ENCODE results near the gene BGN.

BGN gene

DNA sequence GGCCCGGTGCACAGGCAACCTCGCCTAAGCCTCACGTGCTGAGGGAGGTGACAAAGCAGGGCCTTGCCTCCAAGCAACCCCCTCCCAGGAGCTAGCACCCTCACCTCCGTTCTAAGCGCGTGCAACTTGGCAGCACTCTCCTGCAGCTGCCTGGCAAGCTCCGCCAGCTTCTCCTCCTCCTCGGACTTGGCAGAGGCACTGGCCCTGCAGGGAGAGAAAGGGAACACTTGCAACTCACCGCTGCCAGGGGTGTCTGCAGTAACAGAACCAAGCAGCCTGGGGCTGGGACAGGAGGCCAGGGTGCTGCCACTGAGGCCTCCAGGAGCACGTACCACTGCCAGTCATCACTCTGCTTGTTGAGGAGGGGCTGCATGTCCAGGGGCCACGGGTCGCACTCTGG is 38.6 kb upstream of the BGN start:
- TF ChIP-seq, protein P1, sequence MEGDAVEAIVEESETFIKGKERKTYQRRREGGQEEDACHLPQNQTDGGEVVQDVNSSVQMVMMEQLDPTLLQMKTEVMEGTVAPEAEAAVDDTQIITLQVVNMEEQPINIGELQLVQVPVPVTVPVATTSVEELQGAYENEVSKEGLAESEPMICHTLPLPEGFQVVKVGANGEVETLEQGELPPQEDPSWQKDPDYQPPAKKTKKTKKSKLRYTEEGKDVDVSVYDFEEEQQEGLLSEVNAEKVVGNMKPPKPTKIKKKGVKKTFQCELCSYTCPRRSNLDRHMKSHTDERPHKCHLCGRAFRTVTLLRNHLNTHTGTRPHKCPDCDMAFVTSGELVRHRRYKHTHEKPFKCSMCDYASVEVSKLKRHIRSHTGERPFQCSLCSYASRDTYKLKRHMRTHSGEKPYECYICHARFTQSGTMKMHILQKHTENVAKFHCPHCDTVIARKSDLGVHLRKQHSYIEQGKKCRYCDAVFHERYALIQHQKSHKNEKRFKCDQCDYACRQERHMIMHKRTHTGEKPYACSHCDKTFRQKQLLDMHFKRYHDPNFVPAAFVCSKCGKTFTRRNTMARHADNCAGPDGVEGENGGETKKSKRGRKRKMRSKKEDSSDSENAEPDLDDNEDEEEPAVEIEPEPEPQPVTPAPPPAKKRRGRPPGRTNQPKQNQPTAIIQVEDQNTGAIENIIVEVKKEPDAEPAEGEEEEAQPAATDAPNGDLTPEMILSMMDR (IDR thresholded peaks at IDR 0.05; ENCODE audit: extremely low read depth, missing control alignments), result no peak
- no peak for DNase-seq (ENCODE audit: low spot score)

DNA sequence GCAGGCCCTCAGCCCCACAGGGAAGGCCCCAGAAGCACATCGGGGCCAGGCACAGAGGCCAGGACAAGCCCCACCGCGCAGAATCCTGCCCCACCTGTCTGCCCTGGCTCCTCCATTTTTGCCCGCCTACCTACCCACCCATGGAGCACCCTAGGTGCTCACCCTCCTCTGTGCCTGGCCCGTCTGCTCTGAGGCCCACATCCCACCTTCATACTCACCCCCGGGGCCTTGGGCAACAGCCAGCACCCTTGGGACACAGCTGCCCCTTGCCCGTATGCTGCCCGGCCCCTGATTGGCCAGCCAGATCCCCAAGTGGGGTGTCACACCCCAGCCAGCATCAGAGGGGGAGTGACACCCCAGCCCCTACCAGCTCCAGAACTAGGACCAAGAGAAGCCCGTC is 38.1 kb upstream of the BGN start:
- no peak for DNase-seq (ENCODE audit: low spot score)
- TF ChIP-seq, protein P1 (IDR thresholded peaks at IDR 0.05; ENCODE audit: extremely low read depth, missing control alignments), result no peak

DNA sequence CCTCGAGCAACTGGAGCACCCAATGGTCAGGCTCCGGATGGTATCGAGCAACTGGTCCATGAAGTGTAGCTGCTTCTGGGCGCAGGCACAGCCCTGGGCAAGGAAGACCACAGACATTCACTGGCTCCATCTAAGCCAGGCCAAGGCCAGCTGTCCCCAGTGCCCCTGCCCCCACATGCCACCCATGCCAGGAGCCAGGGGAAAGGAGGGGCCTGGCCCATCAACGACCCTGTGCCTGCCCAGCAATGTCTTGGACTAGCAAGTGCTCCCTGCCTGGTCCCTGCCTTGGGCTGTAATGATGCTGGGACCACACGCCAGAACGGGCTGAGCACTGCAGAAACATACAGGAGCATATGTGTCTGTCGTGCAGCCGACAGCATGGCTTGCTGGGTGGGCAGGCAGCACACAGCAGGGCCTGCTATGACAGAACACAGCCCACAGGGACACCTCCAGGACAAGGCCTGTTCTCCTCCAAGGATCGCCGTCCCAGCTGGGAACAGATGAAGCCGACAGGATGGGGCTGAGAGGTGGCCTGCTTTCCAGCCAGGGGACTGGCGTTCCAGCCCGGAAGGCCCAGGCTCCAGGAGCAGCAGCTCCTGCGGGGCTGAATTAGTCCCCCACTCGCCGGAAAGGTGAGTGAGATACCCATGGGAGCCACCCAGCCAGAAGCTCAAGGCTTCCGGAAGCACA is 37.5 kb upstream of the BGN start:
- no peak for DNase-seq (ENCODE audit: low spot score)
- TF ChIP-seq, protein P1 (IDR thresholded peaks at IDR 0.05; ENCODE audit: extremely low read depth, missing control alignments), result no peak

DNA sequence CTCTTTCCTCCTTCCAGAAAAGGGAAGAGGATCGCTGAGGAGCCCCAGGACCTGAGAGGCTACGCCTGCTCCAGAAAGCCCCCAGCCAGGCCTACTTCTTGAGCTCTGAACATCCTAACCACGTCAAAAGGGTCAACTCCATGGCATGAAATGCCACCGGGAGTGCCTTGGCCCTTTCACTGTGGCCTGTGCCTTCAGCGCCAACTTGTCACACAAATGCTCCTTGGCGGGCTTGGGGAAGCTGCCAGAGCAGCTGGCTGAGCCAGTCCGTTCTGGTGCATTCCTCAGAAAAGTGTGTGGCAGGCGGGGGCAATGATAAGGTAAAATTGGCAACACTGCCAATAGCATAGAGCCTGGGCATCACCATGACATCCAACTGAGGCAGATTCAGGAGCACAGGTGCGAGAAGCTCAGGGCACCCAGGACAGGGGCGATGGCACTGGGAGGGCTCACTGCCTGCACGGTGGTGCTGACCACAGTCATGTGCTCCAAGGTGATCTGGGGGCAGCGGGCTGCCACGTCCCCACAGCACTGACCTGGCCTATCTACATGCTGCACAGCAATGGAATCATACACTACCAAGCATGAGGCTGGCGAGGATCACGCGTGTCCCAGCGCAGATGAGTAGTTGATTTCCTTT is 36.8 kb upstream of the BGN start:
- TF ChIP-seq, protein P1 (IDR thresholded peaks at IDR 0.05; ENCODE audit: extremely low read depth, missing control alignments), result no peak
- DNase-seq (ENCODE audit: low spot score), result no peak

DNA sequence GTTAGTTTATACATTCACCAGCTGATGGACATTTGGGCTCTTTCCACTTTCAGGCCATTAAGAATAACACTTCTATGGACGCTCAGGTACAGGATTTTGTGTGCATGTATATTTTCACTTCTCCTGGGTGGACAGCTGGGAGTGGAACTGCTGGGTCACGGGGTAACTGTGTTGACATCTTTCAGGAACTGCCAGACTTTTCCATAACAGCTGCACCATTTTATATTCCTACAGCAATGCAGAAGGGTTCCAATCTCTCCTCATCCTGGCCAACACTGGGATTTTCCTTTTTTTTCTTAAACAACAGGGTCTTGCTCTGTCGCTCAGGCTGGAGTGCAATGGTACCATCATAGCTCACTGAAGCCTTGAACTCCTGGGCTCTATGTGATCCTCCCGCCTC is 36.3 kb upstream of the BGN start:
- TF ChIP-seq, protein P1 (IDR thresholded peaks at IDR 0.05; ENCODE audit: extremely low read depth, missing control alignments), result no peak
- no peak for DNase-seq (ENCODE audit: low spot score)

DNA sequence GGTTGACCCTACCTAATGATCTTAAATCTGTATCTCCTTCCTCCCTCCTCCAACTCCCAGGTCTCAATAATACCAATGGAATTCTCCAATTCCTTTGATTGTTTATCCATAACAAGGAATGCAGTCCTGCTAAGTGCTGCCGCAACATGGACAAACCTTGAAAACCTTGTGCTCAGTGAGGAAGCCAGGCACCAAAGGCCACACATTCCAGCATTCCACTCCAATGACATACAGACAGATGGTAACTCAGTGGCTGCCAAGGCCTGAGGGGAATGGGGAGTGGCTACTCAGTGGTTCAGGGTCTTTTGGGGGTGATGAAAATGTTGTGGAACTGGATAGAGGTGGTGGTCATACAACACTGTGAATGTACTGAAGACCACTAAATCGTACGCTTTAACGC is 34.8 kb upstream of the BGN start:
- DNase-seq (ENCODE audit: low spot score), result no peak
- TF ChIP-seq, protein P1 (IDR thresholded peaks at IDR 0.05; ENCODE audit: extremely low read depth, missing control alignments), result no peak

DNA sequence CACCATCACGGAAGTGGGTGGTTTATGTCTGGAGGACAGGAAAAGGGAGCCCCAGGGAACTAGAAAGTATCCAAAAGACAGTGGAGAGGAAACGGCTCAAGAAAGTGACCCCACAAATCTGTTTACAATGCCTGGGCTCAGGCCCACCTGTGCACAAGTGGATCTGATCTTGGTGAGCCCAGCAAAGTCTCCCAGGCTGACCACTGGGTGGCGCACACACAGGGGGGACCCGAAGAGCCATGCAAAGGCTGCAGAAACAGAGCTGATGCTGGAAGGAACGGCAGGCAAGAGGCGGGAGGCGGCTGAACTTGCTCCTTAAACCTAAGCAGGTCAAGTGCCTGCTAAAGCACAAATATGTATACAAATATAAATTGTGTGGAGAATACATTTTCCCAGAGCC is 34.0 kb upstream of the BGN start:
- peak; percentile 69 for DNase-seq (ENCODE audit: low spot score)
- TF ChIP-seq, protein P1 (IDR thresholded peaks at IDR 0.05; ENCODE audit: extremely low read depth, missing control alignments), result peak; percentile 74

Data from GM20000 (cell line).